GM12865 (cell line): ENCODE measurements around the gene EPM2A.
A peak's percentile ranks its signal among the peaks of the same experiment; 100 is the strongest.

Experiments
- DNase-seq: peaks from one replicate; pipeline ENCODE4 v3.0.0; 2010; ENCODE audit warnings: low read depth
- H3K4me3 ChIP-seq: 2 replicates; pipeline ENCODE4 v1.5.1; 2011; ENCODE audit warnings: mild to moderate bottlenecking, low read depth, low read length, control low read depth
- TF ChIP-seq, protein P1 (sequence below): IDR thresholded peaks from 2 replicates; pipeline ENCODE4 v1.5.1; 2011; ENCODE audit warnings: low read length, control low read depth, low read depth, inconsistent platforms; ENCODE audit not compliant: insufficient read depth; ENCODE audit errors: missing control alignments

EPM2A gene

DNA sequence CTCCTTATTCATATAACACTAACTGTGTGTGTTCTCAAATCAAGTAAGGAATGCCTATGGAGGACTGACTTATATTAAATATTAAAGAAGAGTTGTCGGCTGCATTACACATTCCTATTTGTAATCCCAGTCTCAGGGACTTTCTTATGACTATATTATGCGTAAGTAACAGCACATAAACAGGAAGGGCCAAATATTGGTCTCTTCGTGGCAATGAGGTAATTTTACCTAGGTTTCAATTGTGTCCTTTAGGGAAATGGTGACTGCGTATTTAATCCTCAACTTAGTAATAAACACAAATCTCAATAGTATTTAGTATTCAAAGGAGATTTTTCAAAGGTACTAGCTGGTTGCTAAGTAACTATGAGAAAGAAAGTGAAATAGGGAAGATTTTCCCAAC lies 22.8 kb upstream of the EPM2A start:
- DNase-seq: no peak
- TF ChIP-seq, protein P1, sequence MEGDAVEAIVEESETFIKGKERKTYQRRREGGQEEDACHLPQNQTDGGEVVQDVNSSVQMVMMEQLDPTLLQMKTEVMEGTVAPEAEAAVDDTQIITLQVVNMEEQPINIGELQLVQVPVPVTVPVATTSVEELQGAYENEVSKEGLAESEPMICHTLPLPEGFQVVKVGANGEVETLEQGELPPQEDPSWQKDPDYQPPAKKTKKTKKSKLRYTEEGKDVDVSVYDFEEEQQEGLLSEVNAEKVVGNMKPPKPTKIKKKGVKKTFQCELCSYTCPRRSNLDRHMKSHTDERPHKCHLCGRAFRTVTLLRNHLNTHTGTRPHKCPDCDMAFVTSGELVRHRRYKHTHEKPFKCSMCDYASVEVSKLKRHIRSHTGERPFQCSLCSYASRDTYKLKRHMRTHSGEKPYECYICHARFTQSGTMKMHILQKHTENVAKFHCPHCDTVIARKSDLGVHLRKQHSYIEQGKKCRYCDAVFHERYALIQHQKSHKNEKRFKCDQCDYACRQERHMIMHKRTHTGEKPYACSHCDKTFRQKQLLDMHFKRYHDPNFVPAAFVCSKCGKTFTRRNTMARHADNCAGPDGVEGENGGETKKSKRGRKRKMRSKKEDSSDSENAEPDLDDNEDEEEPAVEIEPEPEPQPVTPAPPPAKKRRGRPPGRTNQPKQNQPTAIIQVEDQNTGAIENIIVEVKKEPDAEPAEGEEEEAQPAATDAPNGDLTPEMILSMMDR: no peak

DNA sequence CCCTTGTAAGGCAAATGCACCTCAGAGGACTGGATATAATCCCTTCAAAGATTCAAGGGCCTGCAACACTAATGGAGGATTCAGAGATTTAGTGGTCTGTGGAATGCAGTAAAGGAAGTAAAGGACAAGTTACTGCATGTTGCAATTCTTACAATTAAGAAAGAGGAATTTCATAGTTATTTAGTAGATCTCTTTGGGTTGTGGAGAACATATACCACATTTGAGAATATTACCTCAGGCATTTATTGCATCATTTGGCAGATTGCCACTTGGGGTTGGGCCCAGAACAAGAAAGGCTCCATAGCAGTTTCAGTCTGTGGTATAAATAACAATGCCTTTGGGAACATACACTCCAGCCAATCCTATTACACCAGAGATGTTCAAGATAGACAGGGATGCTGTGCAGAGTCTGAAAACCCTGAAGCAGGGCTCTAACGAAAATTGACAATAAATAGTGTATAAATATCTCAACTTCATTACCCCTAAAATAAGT lies 20.9 kb upstream of the EPM2A start:
- TF ChIP-seq, protein P1: no peak
- no peak for DNase-seq
- no peak overlapping the region for H3K4me3 ChIP-seq

More for the DNA sequence above, 22.8 kb upstream of the EPM2A start:
- H3K4me3 ChIP-seq: no peak overlapping the region

DNA sequence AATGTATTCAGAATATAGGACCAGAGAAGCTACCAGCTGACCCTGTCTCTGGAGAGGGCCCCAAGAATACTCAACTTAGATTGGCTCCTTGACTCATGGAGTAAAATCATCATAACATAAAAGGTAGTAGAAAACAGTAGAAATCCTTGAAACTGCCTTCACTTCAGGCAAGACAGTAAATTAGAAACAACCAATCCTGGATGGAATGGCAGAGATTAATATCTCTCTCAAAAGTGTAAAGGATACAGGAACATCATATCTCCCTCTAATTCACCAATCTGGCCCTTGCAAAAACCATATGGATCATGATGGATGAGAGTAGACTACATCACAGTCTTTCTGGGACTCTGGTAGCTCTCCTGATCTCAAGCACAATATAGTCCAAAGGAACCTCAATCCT lies 20.4 kb upstream of the EPM2A start:
- DNase-seq: no peak
- TF ChIP-seq, protein P1: no peak
- no peak overlapping the region for H3K4me3 ChIP-seq

DNA sequence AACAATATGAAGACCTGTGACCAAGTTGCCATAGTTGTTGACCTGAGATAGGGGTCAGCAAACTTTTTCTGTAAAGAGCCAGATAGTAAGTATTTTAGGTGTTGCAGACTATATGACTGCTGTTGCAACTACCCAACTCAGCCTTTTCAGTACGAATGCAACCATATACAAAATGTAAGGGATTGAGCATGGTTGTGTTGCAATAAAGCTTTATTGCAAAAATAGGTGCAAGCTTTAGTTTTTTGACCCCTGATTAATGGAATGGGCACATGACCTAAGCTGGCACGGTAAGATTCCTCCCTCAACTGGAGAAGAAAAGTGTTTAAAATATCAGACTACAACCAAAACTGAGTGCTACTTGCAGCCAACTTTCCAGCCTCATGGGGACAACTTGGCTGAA lies 17.3 kb upstream of the EPM2A start:
- H3K4me3 ChIP-seq: no peak overlapping the region
- TF ChIP-seq, protein P1: no peak
- no peak for DNase-seq

DNA sequence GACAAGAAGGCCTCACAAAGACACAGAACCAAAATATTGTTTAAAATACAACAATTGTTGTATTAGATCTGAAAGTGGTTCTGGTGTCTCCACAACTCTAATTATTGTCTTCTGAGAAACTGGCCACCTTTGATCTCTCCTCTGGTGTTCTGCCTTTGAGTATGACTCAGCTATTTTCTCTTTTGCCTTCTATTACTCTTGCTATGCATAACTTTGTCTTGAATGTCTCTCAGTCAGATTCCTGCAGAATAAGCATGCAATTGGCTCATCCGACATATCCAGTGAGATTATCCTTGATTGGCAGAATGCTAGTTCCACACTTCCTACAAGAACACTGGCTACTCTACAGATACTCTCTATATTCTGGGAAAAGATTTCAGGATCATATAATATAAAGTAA lies 14.3 kb upstream of the EPM2A start:
- peak; percentile 41 for DNase-seq
- no peak overlapping the region for H3K4me3 ChIP-seq
- TF ChIP-seq, protein P1: no peak

DNA sequence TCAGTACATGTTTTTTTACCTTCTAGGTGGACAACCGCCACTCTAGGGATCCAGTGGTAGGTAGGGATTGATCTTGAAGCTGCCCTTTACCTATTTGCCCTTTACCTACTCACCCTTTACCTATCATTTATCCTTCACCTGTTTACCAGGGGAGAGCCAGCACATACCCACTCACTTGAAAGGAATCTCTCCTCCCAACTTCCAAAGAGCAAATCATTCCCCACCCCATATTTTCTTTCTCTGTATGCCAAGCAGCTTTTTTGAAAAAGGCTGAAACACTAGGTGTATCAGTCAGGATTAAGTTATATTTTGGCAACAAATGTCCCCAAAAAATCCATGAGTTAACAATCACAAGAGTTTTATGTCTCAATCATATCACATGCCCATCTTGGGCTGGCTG lies 10.5 kb upstream of the EPM2A start:
- TF ChIP-seq, protein P1: no peak
- DNase-seq: no peak
- H3K4me3 ChIP-seq: no peak overlapping the region

DNA sequence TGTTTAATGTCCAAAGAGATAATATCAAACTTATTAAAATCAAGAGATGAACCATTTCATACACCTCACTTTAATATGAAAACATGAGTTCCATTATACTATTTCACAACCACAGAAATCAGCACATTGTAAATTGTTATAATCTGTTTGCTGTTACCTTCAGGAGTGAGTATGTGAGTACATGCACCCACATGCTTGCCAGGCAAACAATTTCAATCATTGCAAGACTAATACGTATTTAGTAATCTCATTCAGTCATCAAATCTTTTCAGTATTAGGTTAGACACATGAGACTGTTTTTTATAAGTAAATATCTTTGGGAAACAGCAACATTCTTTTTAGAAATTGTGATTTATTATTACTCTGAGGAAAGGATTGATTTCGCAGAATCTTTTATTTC lies 9.3 kb upstream of the EPM2A start:
- no peak overlapping the region for H3K4me3 ChIP-seq
- TF ChIP-seq, protein P1: no peak
- no peak for DNase-seq
